DOHH2 (cell line): ENCODE measurements around the gene TLX2.

Experiments
- EZH2phosphoT487 ChIP-seq: fragments of 200-600 bp; sonication (generic); IDR thresholded peaks from 2 replicates; pipeline ENCODE4 v1.6.1; 2017; ENCODE audit warnings: borderline replicate concordance, mild to moderate bottlenecking, antibody characterized with exemption, low read length, moderate library complexity, mixed read lengths
- TF ChIP-seq, protein P1 (sequence below): fragments of 200-600 bp; sonication (generic); IDR thresholded peaks from one replicate; pipeline ENCODE4 v1.5.1; 2014; ENCODE audit warnings: antibody characterized with exemption, mild to moderate bottlenecking, low read depth, low read length; ENCODE audit not compliant: poor library complexity, severe bottlenecking

- TF ChIP-seq, protein P1, sequence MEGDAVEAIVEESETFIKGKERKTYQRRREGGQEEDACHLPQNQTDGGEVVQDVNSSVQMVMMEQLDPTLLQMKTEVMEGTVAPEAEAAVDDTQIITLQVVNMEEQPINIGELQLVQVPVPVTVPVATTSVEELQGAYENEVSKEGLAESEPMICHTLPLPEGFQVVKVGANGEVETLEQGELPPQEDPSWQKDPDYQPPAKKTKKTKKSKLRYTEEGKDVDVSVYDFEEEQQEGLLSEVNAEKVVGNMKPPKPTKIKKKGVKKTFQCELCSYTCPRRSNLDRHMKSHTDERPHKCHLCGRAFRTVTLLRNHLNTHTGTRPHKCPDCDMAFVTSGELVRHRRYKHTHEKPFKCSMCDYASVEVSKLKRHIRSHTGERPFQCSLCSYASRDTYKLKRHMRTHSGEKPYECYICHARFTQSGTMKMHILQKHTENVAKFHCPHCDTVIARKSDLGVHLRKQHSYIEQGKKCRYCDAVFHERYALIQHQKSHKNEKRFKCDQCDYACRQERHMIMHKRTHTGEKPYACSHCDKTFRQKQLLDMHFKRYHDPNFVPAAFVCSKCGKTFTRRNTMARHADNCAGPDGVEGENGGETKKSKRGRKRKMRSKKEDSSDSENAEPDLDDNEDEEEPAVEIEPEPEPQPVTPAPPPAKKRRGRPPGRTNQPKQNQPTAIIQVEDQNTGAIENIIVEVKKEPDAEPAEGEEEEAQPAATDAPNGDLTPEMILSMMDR, result no peak
- TF ChIP-seq EZH2phosphoT487, result 0 out of 2 replicates have a peak, but pooled peaks have one; percentile 27
Observed at GRCh38 chr2:74502147-74502719, 12.0 kb upstream of the TLX2 start.
